ENCODE results near the gene STXBP1. TPM values are rescaled to one million over a fixed set of nuclear protein-coding genes. Genes with fewer than 3 reads are reported as not detected.

Gene STXBP1
- total and polyA plus RNA-seq, 2 of the 4 experiments (the other 2 are of a cell fraction): 15.8 to 22.6 TPM

- H3K9me1 ChIP-seq (ENCODE audit: insufficient read depth, low read length): peaks cover 3% of the 10 kb centered on the region; the same call in 1 of the 2 replicates
- in situ Hi-C loops (cut with MboI; ENCODE audit: low sequenced_read_pairs): no loop called here
- no peak overlapping the region for H3K27ac ChIP-seq (ENCODE audit: insufficient read depth, low read length)
- DNase-seq (no peak), ATAC-seq (ENCODE audit: low read depth) (no peak)
- no CpG with 5 or more reads among the region's 4 CpGs for WGBS, 2 experiments (ENCODE audit: extremely low coverage in 2 of 2, insufficient read length in 1 of 2)
- no peak overlapping the region for H2BK15ac ChIP-seq (ENCODE audit: low read depth, low read length)
- H2BK5ac ChIP-seq (ENCODE audit: low read depth, low read length, poor library complexity, severe bottlenecking): no peak overlapping the region
- H3K4me2 ChIP-seq (ENCODE audit: low read depth, low read length): no peak overlapping the region
- ChIA-PET CTCF (no interaction called here), POLR2A (ENCODE audit: unreplicated experiment) (no interaction called here)
- H3K9ac ChIP-seq (ENCODE audit: low read depth, low read length): no peak overlapping the region
- H4K5ac ChIP-seq (ENCODE audit: low read depth, low read length): no peak overlapping the region
- H3K4me1 ChIP-seq (ENCODE audit: control insufficient read depth, insufficient read depth, low read length): no peaks in the 10 kb centered on the region
- no peaks in the 10 kb centered on the region for H4K20me1 ChIP-seq (ENCODE audit: insufficient read depth, low read length)
- no peak overlapping the region for H4K8ac ChIP-seq (ENCODE audit: low read depth in 2 of 2, low read length in 2 of 2)
- no peak for TF ChIP-seq MXI1 (IDR thresholded peaks at IDR 0.05; ENCODE audit: borderline replicate concordance, low read depth, low read length)
- TF ChIP-seq MAFK (IDR thresholded peaks at IDR 0.05; ENCODE audit: low read depth, low read length): no peak
- H2BK120ac ChIP-seq (ENCODE audit: low read depth, low read length): no peak overlapping the region
- H2BK20ac ChIP-seq (ENCODE audit: low read depth, low read length): no peak overlapping the region
- no peak overlapping the region for H2AK5ac ChIP-seq (ENCODE audit: low read depth, low read length)
- H2AK9ac ChIP-seq (replicated peaks; ENCODE audit: low read depth, low read length, poor library complexity): no peak overlapping the region
- no TSS peak for BruUV-seq (replicated peaks)
- peaks cover 25% of the 10 kb centered on the region for H3K36me3 ChIP-seq (ENCODE audit: control insufficient read depth, insufficient read depth, low read length)
- H3K56ac ChIP-seq (ENCODE audit: extremely low read depth, insufficient read depth, low read length): no peak overlapping the region
- dilution Hi-C loops (cut with HindIII; ENCODE audit: low sequenced_read_pairs, unreplicated experiment): no loop called here
- no peaks in the 10 kb centered on the region for H3K27me3 ChIP-seq (ENCODE audit: control insufficient read depth, insufficient read depth, low read length)
- no peaks in the 10 kb centered on the region for H3K79me1 ChIP-seq (ENCODE audit: low read depth in 1 of 2, low read length in 2 of 2)
- no peak overlapping the region for H2AFZ ChIP-seq (replicated peaks; ENCODE audit: low read length, poor library complexity)
- no peak overlapping the region for H3K4me3 ChIP-seq (ENCODE audit: insufficient read depth, low read depth, low read length)
- H4K91ac ChIP-seq (ENCODE audit: insufficient read depth, low read depth, low read length): no peak overlapping the region
- no peaks in the 10 kb centered on the region for H3K9me3 ChIP-seq (ENCODE audit: control insufficient read depth, insufficient read depth, low read length)
- H3K4ac ChIP-seq (ENCODE audit: low read depth, low read length): no peak overlapping the region
- H3K18ac ChIP-seq (ENCODE audit: low read depth, low read length): no peak overlapping the region
- H3K23ac ChIP-seq (ENCODE audit: low read depth, low read length): no peak overlapping the region
- intact Hi-C loops (cut with micrococcal nuclease): no loop called here
- no peak overlapping the region for H3K14ac ChIP-seq (replicated peaks; ENCODE audit: low read depth, low read length)
Measured at GRCh38 chr9:127693697-127694096, 81.6 kb downstream of the STXBP1 start.
